Activated CD4-positive, CD25-positive, alpha-beta regulatory T cell treated with anti-CD3 and anti-CD28 coated beads, Interleukin-2, amount 50 U/mL, for 24 hours (primary cell): ENCODE measurements around the gene SH3YL1.

Source experiments
- ATAC-seq, 2 donors: fragments of 150-1000 bp; cut with Tn5 transposase; one replicate each; pipeline ENCODE4 v1.10.0; 2021; ENCODE audit warnings: mild to moderate bottlenecking in 1 of 2, moderate library complexity in 1 of 2

The SH3YL1 gene

GRCh38 chr2:256094-256493, 7.7 kb downstream of the SH3YL1 start:
- no peak for ATAC-seq

GRCh38 chr2:255195-255594, 8.6 kb downstream of the SH3YL1 start:
- no peak for ATAC-seq

- ATAC-seq, result no peak
Measured at GRCh38 chr2:254241-254640, 9.6 kb downstream of the SH3YL1 start.

GRCh38 chr2:253202-253638, 10.6 kb downstream of the SH3YL1 start:
- ATAC-seq, result no peak

GRCh38 chr2:252001-252602, 11.7 kb downstream of the SH3YL1 start:
- no peak for ATAC-seq

- no peak for ATAC-seq
Measured at GRCh38 chr2:249538-250042, 14.2 kb downstream of the SH3YL1 start.

GRCh38 chr2:248724-249123, 15.1 kb downstream of the SH3YL1 start:
- no peak for ATAC-seq

GRCh38 chr2:246489-247144, 17.2 kb downstream of the SH3YL1 start:
- ATAC-seq, result no peak

- no peak for ATAC-seq
Measured at GRCh38 chr2:244547-244946, 19.3 kb downstream of the SH3YL1 start.

GRCh38 chr2:238869-239268, 25.0 kb downstream of the SH3YL1 start:
- ATAC-seq, result no peak

- no peak for ATAC-seq
Measured at GRCh38 chr2:238431-238830, 25.4 kb downstream of the SH3YL1 start.

- no peak for ATAC-seq
Measured at GRCh38 chr2:237878-238277, 26.0 kb downstream of the SH3YL1 start.

- no peak for ATAC-seq
Measured at GRCh38 chr2:236993-237539, 26.8 kb downstream of the SH3YL1 start.

- no peak for ATAC-seq
Measured at GRCh38 chr2:234421-234820, 29.4 kb downstream of the SH3YL1 start.

GRCh38 chr2:233030-233429, 30.8 kb downstream of the SH3YL1 start:
- no peak for ATAC-seq

- no peak for ATAC-seq
Measured at GRCh38 chr2:231521-232185, 32.2 kb downstream of the SH3YL1 start.

GRCh38 chr2:228518-229278, 35.1 kb downstream of the SH3YL1 start:
- no peak for ATAC-seq

GRCh38 chr2:228115-228514, 35.7 kb downstream of the SH3YL1 start:
- no peak for ATAC-seq

- no peak for ATAC-seq
Measured at GRCh38 chr2:223971-224760, 39.7 kb downstream of the SH3YL1 start.

- ATAC-seq, result no peak
Measured at GRCh38 chr2:223451-223850, 40.4 kb downstream of the SH3YL1 start.

- ATAC-seq, result no peak
Measured at GRCh38 chr2:216068-216467, 47.8 kb downstream of the SH3YL1 start.
